Right renal pelvis (tissue), 4 donors: ENCODE results near the gene ELAVL3. TPM values are rescaled to one million over a fixed set of nuclear protein-coding genes. Genes with fewer than 3 reads are reported as not detected.
"Not testable (repeated sequence)": the region's sequence is repeated elsewhere in the genome, so short reads cannot be mapped to it uniquely, and the experiment has no call there.

Experiments
- DNase-seq, 4 donors: peaks; one replicate each; pipeline ENCODE4 v3.0.0-alpha.2; 2013; ENCODE audit warnings: low read depth in 4 of 4, low spot score in 3 of 4, missing footprints in 1 of 4
- polyA plus RNA-seq, 4 donors: library from polyadenylated mRNA; unstranded; fragments of 120-200 nt; gene quantifications; one replicate each; pipeline ENCODE4 v1.2.1, GENCODE V29; 2013; ENCODE audit not compliant: insufficient read length in 4 of 4

ELAVL3 gene
- polyA plus RNA-seq, 4 donors = 0.11 to 0.43 (median 0.15) TPM

DNA sequence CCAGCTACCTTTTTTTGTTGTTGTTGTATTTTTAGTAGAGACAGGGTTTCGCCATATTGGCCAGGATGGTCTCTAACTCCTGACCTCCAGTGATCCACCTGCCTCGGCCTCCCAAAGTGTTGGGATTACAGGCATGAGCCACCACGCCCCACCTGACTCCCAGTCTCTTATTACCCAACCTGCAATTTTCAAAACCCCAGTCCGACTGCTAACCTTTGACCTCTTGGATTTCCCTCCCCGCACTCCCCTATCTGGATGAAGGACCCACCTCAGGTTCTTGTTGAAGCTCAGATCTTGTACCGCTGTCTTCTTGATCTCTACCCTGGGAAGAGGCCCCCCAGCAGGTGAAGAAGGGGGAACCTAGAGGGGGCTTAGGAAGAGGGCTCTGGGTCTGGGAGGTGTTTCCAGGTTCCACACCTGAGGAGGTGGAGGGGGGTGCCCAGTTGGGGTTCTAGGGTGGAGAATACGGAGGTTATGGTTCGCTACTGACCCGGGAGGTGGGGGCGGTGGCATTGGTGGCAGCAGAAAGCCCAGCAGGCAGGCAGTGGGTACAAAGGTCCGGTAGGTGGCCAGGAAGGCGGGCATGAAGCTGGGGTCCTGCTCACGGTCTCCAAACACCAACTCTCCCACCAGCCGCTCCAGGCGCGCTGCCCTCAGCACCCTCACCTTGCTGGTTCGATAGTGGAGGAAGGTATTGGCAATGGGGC, 64.3 kb downstream of the ELAVL3 start:
- DNase-seq = no peak

GRCh38 chr19:11414544-11414943, 66.3 kb downstream of the ELAVL3 start:
- no peak for DNase-seq

- DNase-seq = no peak
These were observed 70.2 kb downstream of the ELAVL3 start for GRCh38 chr19:11410682-11411081.

DNA sequence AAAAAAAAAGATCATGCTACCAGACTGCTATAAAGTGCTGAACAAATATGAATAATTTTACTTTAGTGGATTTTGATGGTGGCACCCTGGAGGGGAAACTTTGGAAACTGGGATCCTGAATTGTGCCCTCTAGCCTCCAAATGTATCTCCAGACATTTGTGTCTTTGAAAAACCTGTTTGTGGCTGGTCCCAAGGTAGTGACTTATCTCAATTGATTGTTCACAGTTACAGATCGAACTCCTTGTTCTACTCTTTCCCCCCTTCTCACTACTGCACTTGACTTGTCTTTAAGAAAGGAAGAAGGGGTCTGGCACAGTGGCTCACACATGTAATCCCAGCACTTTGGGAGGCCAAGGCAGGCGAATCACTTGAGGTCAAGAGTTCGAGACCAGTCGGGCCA, 72.3 kb downstream of the ELAVL3 start:
- DNase-seq = no peak

- DNase-seq = not testable (repeated sequence)
These were observed 74.1 kb downstream of the ELAVL3 start for GRCh38 chr19:11406703-11407236.

GRCh38 chr19:11405846-11406643, 74.8 kb downstream of the ELAVL3 start:
- no peak for DNase-seq

DNA sequence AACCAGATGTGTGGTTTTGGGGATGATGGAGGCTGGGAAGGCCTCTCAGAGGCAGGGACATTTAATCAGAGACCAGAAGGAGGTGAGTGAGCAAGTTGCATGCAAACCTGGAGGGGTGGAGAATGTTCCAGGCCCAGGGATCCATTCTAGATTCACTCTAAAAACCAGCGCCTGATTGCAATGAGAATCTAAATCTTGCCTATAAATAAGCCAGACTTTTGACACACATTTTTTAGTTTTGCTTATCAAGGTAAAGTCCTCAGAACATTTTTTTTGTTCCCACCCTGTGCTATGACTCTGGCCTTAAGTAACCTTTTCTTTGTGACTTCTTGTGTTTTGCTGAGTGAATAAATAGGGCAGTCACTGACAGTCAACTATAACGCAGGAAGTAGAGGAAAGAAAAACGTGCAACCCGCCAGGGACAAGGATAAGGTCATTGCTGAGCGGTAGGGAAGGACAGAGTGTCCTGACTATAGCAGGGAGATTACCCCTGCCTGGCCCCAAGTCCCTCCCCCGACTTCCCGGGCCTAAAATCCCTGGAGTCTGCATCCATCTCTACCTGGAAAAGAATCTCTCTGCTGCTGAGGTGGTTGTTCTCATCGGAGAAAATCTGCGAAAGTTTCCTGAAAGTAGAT, 76.1 kb downstream of the ELAVL3 start:
- no peak for DNase-seq

GRCh38 chr19:11401808-11402543, 78.9 kb downstream of the ELAVL3 start:
- DNase-seq = no peak

Other genes with a start within 250 kb of the ELAVL3 start
- gene ANGPTL8, start 241.4 kb downstream of the ELAVL3 start, polyA plus RNA-seq = under 1 TPM; 0.29 to 0.64 (median 0.55) TPM
- gene DOCK6, start 218.5 kb downstream of the ELAVL3 start, polyA plus RNA-seq = 10 to 100 TPM; 39.1 to 48.9 (median 45.9) TPM
- gene TSPAN16, start 184.9 kb downstream of the ELAVL3 start, polyA plus RNA-seq = under 1 TPM in 1 of 4 donors, not detected in 3; 0.16 TPM
- gene RAB3D, start 141.4 kb downstream of the ELAVL3 start, polyA plus RNA-seq = 10 to 100 TPM; 16.5 to 17.7 (median 17.4) TPM
- gene TMEM205, start 134.8 kb downstream of the ELAVL3 start, polyA plus RNA-seq = 100 to 1,000 TPM; 122 to 159 (median 132) TPM
- 10 to 100 TPM; 23.1 to 32.6 (median 24.4) TPM for gene CCDC159, start 134.5 kb downstream of the ELAVL3 start, polyA plus RNA-seq
- 10 to 100 TPM; 11.7 to 18.7 (median 13.7) TPM for gene PLPPR2, start 125.6 kb downstream of the ELAVL3 start, polyA plus RNA-seq
- gene SWSAP1, start 106.4 kb downstream of the ELAVL3 start, polyA plus RNA-seq = 1 to 10 TPM; 2.7 to 4.0 (median 3.0) TPM
- gene EPOR, start 96.7 kb downstream of the ELAVL3 start, polyA plus RNA-seq = 10 to 100 TPM; 21.7 to 32.3 (median 24.7) TPM
- 10 to 100 TPM; 68.7 to 94.8 (median 75.5) TPM for gene RGL3, start 61.7 kb downstream of the ELAVL3 start, polyA plus RNA-seq
- 1 to 10 TPM; 1.3 to 2.2 (median 1.6) TPM for gene ODAD3, start 45.9 kb downstream of the ELAVL3 start, polyA plus RNA-seq
- 100 to 1,000 TPM; 329 to 390 (median 354) TPM for gene PRKCSH, start 45.4 kb downstream of the ELAVL3 start, polyA plus RNA-seq
- 10 to 100 TPM in 2 of 4 donors, 1 to 10 TPM in 2; 9.1 to 11.1 (median 10.0) TPM for gene ZNF653, start 24.8 kb upstream of the ELAVL3 start, polyA plus RNA-seq
- 10 to 100 TPM; 37.3 to 50.9 (median 38.2) TPM for gene ECSIT, start 48.1 kb upstream of the ELAVL3 start, polyA plus RNA-seq
- gene CNN1, start 57.8 kb upstream of the ELAVL3 start, polyA plus RNA-seq = 1 to 10 TPM; 3.1 to 5.2 (median 4.5) TPM
- 10 to 100 TPM; 47.1 to 58.9 (median 50.0) TPM for gene ELOF1, start 78.2 kb upstream of the ELAVL3 start, polyA plus RNA-seq
- 10 to 100 TPM; 11.8 to 17.2 (median 14.1) TPM for gene ACP5, start 96.6 kb upstream of the ELAVL3 start, polyA plus RNA-seq
- 10 to 100 TPM; 40.8 to 54.1 (median 46.2) TPM for gene ZNF627, start 116.4 kb upstream of the ELAVL3 start, polyA plus RNA-seq